Vagina (tissue), 2 donors: ENCODE measurements around the gene MLXIPL. TPM values are rescaled to one million over a fixed set of nuclear protein-coding genes. Genes with fewer than 3 reads are reported as not detected.

ENCODE experiments used
- DNase-seq, 2 donors: peaks; one replicate each; pipeline ENCODE4 v3.0.0-alpha.2; 2017; ENCODE audit errors: extremely low spot score in 2 of 2
- H3K27ac ChIP-seq: fragments of 200-600 bp; sonication (generic); one replicate; pipeline ENCODE4 v1.5.1; 2019
- H3K27me3 ChIP-seq: fragments of 200-600 bp; sonication (generic); one replicate; pipeline ENCODE4 v1.5.1; 2019
- H3K36me3 ChIP-seq, 2 donors: fragments of 200-600 bp; sonication (generic); one replicate each; pipeline ENCODE4 v1.5.1; 2017 to 2019
- H3K4me1 ChIP-seq: fragments of 200-600 bp; sonication (generic); one replicate; pipeline ENCODE4 v1.5.1; 2019
- H3K4me3 ChIP-seq, 2 donors: fragments of 200-600 bp; sonication (generic); 1 replicate in 1 of 2; 2 replicates in 1 of 2; pipeline ENCODE4 v1.5.1; 2016 to 2019
- H3K9me3 ChIP-seq: fragments of 200-600 bp; sonication (generic); one replicate; pipeline ENCODE4 v1.5.1; 2019
- CTCF ChIP-seq, 3 experiments: fragments of 450-650 bp in 2 of 3; fragments of 200-600 bp in 1 of 3; sonication (generic) in 1 of 3; IDR thresholded peaks; one replicate each; pipeline ENCODE4 v1.5.1; 2017 to 2019; ENCODE audit warnings: antibody characterized with exemption in 3 of 3, mild to moderate bottlenecking in 2 of 3, moderate library complexity in 2 of 3
- POLR2A ChIP-seq, 2 donors: fragments of 450-650 bp; IDR thresholded peaks; one replicate each; pipeline ENCODE4 v1.6.1; 2017; ENCODE audit warnings: antibody characterized with exemption in 2 of 2, mild to moderate bottlenecking in 2 of 2, moderate library complexity in 2 of 2
- POLR2AphosphoS5 ChIP-seq, 2 donors: sonication (generic); formaldehyde crosslinking; IDR thresholded peaks; one replicate each; pipeline ENCODE4 v1.9.0; 2017; ENCODE audit warnings: antibody characterized with exemption in 2 of 2, mild to moderate bottlenecking in 2 of 2, low read depth in 1 of 2; ENCODE audit not compliant: insufficient read depth in 1 of 2
- intact Hi-C: fragments of 100-400 bp; cut with DNase I; formaldehyde crosslinking; loops from one replicate; pipeline ENCODE4 v1.15.1; 2023
- total RNA-seq: library from RNA; depleted of rRNA; stranded (reverse); fragments of >200 nt; gene quantifications from one replicate; pipeline ENCODE4 v1.2.3, GENCODE V29; 2016

The MLXIPL gene
- total RNA-seq, 1 donor from 2014 or later: 6.1 TPM

GRCh38 chr7:73648593-73649332 is 24.4 kb upstream of the MLXIPL start:
- intact Hi-C loops: no loop called here
- no peak overlapping the region for H3K4me3 ChIP-seq
- peaks cover 7% of the 10 kb centered on the region for H3K4me1 ChIP-seq
- H3K27ac ChIP-seq: no peak overlapping the region
- H3K9me3 ChIP-seq: no peaks in the 10 kb centered on the region
- no peak for TF ChIP-seq POLR2A (IDR thresholded peaks at IDR 0.05)
- no peaks in the 10 kb centered on the region for H3K36me3 ChIP-seq
- no peak for DNase-seq
- no peaks in the 10 kb centered on the region for H3K27me3 ChIP-seq

- Histone ChIP-seq H3K36me3 (no peaks in the 10 kb centered on the region), H3K27me3 (no peaks in the 10 kb centered on the region), H3K4me3 (peak overlapping the region; percentile 40 to 41), H3K27ac (no peak overlapping the region), H3K4me1 (peaks cover 7% of the 10 kb centered on the region), H3K9me3 (no peaks in the 10 kb centered on the region)
- intact Hi-C loops: no loop called here
- DNase-seq: no peak
- no peak for TF ChIP-seq POLR2A (IDR thresholded peaks at IDR 0.05)
- TF ChIP-seq POLR2AphosphoS5 (IDR thresholded peaks at IDR 0.05; ENCODE audit: insufficient read depth in 1 of 2, low read depth in 1 of 2): no peak
- no peak for TF ChIP-seq CTCF (IDR thresholded peaks at IDR 0.05)
Measured at GRCh38 chr7:73647725-73648592, 23.6 kb upstream of the MLXIPL start.

DNA sequence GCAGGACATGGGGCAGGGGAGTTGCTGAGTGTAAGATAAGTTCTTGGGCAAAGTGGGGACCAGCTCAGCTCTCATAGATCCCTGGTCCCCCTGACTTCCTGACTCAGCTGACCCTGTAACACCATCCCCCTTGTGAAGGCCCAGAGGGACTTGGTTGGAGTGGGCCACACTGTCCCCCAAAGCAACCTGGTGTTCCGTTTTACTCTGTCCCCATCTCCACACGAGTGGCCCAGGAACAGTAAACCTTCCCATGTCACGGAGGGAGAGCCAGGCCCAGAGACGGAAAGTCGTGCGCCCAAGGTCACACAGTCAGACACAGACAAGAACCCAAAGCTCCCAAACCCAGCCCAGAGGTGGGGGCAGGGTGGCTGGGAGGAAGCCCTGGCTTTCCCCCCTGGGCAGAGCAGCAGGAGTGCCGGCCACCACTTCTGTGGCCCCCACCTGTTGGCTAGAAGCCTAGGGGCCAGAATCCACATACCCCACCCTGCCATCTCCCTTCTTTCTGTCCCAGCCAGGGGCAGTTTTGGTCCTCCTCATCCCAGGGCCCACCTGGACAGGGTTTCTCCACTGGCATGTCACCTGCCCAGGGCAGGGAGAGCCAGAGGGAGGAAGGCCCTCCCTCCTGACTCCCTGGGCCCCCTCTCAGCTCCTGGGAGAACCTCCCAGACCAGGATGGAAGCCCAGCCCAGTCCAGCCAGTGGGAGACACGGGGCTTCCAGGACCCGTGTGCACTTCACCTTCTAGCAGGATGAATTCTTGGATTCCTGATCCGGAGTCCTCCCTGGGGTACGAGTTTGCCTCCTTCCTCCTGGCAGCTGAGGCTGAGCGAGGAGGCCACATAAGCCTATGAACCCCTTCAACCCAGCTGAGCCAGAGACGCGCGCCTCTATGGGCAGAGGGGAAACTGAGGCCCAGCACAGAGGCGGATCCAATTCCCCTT is 22.7 kb upstream of the MLXIPL start:
- DNase-seq: no peak
- Histone ChIP-seq H3K36me3 (no peaks in the 10 kb centered on the region), H3K27ac (no peak overlapping the region), H3K27me3 (no peaks in the 10 kb centered on the region), H3K4me3 (peak overlapping the region in 1 of 2 donors; percentile 40), H3K9me3 (no peaks in the 10 kb centered on the region), H3K4me1 (peaks cover 7% of the 10 kb centered on the region)
- TF ChIP-seq POLR2AphosphoS5 (IDR thresholded peaks at IDR 0.05; ENCODE audit: insufficient read depth in 1 of 2, low read depth in 1 of 2) (no peak), CTCF (IDR thresholded peaks at IDR 0.05) (no peak), POLR2A (IDR thresholded peaks at IDR 0.05) (no peak)
- intact Hi-C loops: no loop called here

GRCh38 chr7:73645643-73646174 is 21.4 kb upstream of the MLXIPL start:
- H3K27me3 ChIP-seq: no peaks in the 10 kb centered on the region
- intact Hi-C loops: no loop called here
- no peak overlapping the region for H3K27ac ChIP-seq
- DNase-seq: no peak
- no peaks in the 10 kb centered on the region for H3K9me3 ChIP-seq
- no peaks in the 10 kb centered on the region for H3K36me3 ChIP-seq
- peaks cover 7% of the 10 kb centered on the region for H3K4me1 ChIP-seq
- no peak overlapping the region for H3K4me3 ChIP-seq
- TF ChIP-seq CTCF (IDR thresholded peaks at IDR 0.05) (no peak), POLR2A (IDR thresholded peaks at IDR 0.05) (no peak), POLR2AphosphoS5 (IDR thresholded peaks at IDR 0.05; ENCODE audit: insufficient read depth in 1 of 2, low read depth in 1 of 2) (no peak)
